GM10266 (cell line): ENCODE measurements around the gene IL31RA.

Experiments used
- DNase-seq: peaks from one replicate; pipeline ENCODE4 v3.0.0; 2012; ENCODE audit errors: extremely low spot score
- TF ChIP-seq, protein P1 (sequence below): IDR thresholded peaks from 2 replicates; pipeline ENCODE4 v1.5.1; 2012; ENCODE audit warnings: mild to moderate bottlenecking, low read depth; ENCODE audit not compliant: control insufficient read depth, insufficient read depth; ENCODE audit errors: missing control alignments

The IL31RA gene

DNA sequence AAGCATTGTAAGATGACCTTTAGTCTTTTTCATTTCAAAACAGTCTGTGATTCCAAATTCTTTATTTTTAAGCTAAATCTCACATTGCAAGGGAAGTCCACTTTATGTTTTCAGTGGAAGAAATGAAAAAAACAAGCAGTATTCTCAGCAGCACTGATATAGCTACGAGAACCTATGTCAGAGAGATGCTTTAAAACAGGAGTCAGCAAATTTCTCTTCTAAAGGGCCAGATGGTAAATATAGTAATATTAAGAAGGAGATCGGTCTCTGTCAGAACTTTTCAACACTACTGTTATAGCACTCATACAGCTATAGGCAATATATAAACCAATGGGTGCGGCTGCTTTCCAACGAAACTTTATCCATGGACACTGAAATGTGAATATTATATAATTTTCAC, 18.7 kb downstream of the IL31RA start:
- no peak for DNase-seq
- TF ChIP-seq, protein P1, sequence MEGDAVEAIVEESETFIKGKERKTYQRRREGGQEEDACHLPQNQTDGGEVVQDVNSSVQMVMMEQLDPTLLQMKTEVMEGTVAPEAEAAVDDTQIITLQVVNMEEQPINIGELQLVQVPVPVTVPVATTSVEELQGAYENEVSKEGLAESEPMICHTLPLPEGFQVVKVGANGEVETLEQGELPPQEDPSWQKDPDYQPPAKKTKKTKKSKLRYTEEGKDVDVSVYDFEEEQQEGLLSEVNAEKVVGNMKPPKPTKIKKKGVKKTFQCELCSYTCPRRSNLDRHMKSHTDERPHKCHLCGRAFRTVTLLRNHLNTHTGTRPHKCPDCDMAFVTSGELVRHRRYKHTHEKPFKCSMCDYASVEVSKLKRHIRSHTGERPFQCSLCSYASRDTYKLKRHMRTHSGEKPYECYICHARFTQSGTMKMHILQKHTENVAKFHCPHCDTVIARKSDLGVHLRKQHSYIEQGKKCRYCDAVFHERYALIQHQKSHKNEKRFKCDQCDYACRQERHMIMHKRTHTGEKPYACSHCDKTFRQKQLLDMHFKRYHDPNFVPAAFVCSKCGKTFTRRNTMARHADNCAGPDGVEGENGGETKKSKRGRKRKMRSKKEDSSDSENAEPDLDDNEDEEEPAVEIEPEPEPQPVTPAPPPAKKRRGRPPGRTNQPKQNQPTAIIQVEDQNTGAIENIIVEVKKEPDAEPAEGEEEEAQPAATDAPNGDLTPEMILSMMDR = no peak

DNA sequence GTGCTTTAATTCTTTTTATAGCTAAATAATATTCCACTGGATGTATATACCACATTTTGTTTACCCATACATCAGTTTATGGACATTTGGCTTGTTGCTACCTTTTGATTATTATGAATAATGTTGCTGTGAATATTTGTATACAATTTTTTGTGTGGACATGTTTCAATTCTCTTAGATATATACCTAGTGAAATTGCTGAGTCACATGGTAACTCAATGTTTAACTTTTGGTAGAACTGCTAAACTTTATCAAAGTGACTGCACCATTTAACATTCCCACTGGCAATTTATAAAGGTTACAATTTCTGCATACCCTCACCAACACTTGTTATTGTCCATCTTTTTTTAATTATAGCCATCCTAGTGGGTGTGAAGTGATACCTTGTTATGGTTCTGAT, 22.1 kb downstream of the IL31RA start:
- DNase-seq = no peak
- TF ChIP-seq, protein P1 = no peak

DNA sequence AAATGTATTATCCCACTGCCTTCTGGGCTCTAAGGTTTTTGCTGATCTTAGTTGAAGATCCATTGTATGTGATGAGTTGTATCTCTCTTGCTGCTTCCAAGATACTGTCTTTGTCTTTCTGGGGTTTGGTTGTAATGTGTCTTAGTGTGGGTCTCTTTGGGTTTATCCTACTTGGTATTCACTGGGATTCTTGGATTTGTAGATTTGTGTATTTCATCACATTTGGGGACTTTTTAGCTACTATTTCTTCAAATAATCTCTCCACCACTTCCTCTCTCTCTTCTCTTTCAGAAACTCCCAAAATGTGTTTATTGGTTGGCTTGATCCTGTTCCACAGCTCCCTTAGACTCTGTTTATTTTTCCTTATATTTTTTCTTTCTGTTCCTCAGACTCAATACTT, 26.5 kb downstream of the IL31RA start:
- DNase-seq = no peak
- TF ChIP-seq, protein P1 = no peak

DNA sequence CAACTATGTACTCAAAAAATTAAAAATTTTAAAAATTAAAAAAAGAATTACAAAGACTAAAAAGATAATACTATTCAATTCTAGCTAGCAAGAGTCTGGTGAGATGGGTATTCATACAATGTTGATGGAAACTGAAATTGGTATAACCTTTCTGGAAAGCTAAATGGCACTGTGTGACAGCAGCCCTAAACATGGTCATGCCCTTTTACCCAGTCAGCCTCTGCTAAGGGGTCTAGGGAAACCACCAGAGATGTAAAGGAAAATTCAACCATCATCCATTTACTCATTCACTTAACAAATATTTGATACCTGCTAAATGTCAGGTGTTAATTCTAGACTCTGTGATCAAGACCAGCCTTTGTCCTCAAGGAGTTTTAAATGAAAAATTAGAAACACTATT, 29.3 kb downstream of the IL31RA start:
- no peak for DNase-seq
- TF ChIP-seq, protein P1 = no peak

DNA sequence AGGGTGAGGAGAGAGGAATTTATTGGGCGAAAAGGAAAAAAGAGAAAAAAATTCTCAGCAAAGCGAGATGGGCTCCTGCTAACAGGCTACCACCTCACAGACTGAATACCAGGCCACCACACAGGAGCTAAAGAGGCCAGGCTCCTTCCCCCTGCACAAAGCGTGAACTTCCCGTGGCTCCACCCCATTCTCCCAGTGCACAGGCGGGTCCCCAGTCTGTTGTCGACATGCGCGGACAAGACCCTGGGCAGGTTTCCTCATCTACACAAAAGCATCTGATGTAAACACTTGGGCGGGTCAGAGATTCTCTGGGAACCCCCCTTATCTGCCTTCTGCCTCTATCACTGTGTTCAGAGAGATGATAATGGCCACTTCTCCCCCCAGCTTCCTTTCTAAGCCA, 34.2 kb downstream of the IL31RA start:
- TF ChIP-seq, protein P1 = no peak
- no peak for DNase-seq

DNA sequence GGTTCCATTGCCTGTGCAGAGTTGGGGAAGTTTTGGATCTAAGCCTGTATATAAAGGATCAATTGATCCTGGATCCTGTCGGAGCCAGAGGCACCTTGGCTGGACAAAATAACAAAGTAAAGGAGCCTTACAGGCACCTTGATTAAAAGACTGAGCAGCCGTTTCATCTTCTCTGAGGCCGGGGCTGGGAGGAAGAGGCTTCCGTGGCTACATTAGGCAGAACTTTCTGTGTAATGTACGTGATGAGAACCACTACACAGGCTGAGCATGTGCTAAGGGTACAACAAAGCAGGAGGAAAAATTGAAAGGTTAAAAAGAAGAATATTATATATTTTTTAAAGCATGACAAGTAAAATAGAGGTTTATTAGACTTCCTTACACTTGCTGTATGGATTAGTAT, 37.0 kb downstream of the IL31RA start:
- TF ChIP-seq, protein P1 = no peak
- DNase-seq = no peak

DNA sequence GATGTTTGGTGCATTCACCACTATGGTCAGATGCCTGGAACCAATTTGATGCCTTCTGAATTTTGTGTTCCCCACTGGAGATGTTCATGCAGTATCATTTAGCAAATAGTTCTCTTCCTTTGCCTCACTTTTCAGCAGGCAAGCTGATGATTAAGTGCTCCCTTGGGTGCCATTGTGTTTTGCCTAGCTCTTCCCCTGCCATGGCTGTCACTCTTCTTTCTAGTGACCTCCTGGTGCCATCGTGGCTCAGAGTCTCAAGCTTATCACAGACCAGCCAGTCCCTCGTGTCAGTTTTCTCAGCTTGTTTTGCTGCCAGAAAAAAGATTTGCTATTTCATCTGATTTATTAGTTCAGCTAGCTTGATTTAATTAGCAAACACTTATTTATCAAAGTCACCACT, 41.3 kb downstream of the IL31RA start:
- DNase-seq = no peak
- TF ChIP-seq, protein P1 = no peak

DNA sequence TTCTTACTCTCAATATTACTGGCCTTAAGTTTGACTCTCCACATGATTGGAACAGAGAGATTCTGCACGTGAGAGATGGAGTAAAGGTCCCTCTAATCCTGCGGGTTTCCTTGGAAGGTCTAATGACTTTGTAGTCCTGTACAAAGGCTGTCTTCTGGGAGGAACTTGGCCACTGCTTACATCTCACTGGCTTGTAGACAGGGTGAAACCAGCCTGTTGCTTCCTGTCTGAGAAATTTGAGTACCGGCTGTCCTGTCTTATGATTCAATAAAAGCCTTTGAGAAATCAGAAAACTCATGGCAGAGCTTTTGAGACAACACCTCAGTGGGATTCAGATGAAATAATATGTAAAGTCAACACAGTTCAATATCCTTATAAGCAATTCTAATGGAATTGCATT, 43.0 kb downstream of the IL31RA start:
- TF ChIP-seq, protein P1 = no peak
- no peak for DNase-seq
